GM12874 (cell line): ENCODE measurements around the gene DNAAF8.

Source experiments
- CTCF ChIP-seq: IDR thresholded peaks from 2 replicates; pipeline ENCODE4 v1.5.1; 2011; ENCODE audit warnings: low read depth, mild to moderate bottlenecking, control low read depth, low read length, moderate library complexity; ENCODE audit not compliant: insufficient read depth

The DNAAF8 gene

GRCh38 chr16:4734063-4734729 lies at the start of gene DNAAF8, which contains the start of gene ANKS3:
Gene DNAAF8, plus strand, starts transcription at chr16:4734537. Its CDS starts 1,978 bp downstream, at chr16:4736515.
Gene ANKS3, minus strand, starts transcription at chr16:4734271. Its CDS starts 4,122 bp downstream, at chr16:4730149.
- TF ChIP-seq CTCF: no peak

DNA sequence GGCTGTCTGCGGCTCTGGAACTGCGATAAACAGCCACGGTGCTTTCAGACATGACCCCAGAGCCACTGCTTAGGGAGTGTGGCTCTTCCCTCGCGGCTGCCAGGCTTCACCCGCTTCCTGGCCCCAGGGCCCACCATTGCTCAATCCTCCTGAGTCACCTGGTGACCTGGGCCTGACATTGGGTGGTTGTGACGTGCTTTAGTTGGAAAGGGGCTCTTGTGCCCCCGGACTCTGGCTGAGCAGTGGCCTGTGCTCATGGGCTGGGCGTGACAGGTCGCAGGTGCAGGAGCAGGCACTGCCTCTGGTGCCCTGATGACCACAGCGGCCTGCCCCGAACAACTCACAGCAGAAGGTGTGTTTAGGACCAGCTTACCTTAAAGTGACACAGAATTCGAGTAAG lies 49.6 kb upstream of the DNAAF8 start:
- TF ChIP-seq CTCF: no peak

DNA sequence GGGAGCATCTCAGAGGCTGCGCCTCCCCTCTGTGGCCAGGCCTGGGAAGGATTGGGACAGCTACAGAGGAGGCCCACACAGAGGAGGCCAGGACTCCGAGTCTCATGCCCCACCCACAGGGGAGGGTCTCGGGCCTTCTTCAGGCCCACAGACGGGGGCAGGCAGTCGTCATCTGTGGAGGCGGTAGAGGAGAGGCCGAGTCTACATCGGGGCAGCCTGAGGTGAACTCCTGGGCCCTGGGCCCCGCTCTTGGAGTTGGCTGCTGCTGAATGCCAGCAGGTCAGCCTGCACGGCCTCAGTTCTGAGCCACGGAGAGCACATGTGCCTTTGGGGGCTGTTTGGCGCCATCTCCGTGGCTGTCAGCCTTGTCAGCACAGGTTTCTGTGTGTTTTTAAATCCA lies 49.0 kb upstream of the DNAAF8 start:
- no peak for TF ChIP-seq CTCF

- TF ChIP-seq CTCF: no peak
Observed at GRCh38 chr16:4685776-4686496, 48.4 kb upstream of the DNAAF8 start.

DNA sequence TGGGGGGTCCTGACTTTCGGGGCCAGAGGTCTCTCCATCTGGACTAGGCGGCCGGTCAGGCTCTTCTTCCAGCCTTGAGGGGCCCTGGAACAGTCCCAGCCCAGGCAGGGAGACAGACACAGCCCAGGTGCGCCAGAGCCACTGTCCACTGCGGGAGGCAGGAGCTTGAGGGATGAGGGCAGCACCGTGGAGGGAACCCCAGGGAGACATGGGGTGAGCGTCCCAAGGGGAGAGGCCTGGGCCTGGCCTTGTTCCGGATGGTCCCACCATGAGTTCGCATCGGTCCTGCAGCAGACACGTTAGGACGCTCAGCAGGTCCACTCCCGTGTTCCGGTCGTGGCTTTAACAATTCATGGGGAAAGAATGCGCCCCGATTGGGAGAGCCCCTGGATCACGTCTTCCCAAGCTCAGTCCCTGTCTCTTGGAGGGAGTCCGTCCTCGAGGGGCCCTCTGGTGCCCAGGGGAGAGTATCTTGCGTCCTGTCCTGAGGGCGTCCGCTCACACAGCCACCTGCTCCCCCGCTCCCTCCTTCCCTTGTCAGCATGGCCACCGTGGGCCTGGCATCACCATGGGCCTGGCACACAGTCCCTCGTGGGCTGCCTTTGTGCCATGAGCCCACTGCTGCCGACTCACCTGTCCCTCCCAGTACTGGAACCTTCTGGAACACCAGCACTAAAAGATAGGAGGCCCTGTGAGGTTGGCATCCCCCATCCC lies 47.7 kb upstream of the DNAAF8 start:
- no peak for TF ChIP-seq CTCF

- no peak for TF ChIP-seq CTCF
Observed at GRCh38 chr16:4687416-4687815, 46.9 kb upstream of the DNAAF8 start.

DNA sequence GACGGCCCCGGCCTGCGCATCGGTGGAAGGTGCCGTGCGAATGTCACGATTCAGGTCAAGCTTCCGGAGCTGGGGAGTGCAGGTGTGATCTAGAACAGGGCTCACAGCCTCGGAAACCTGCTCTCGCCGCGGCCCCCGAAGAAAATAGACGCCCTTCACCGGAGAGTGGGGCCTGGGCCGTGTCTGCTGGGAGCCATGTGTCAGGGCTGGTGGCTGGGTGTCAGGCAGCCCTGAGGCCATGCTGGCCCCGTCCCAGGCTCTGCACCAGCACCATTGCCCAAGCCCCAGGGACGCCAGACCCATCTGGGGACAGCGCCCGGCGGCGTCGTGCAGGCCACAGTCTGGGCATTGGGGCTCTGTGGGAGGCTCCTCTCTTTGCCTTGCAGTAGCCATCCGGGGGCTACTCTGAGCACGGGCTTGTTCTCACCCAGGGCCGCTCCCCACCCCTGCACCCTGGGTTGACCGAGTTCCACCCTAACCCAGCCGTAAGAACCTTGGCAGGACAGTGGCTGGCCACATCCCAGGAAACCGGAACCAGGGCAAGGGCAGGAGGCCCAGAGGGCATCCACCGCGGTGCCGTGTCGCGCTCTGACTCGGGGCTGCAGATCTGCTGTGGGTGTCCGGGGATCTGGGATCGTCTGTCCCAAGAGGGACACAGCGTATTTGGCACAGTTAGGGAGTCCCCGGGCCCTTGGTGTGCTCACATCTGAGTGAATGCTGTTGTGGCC lies 46.2 kb upstream of the DNAAF8 start:
- no peak for TF ChIP-seq CTCF
